Heart left ventricle (tissue), 16 donors: ENCODE measurements around the gene FBXW8. TPM values are rescaled to one million over a fixed set of nuclear protein-coding genes. Genes with fewer than 3 reads are reported as not detected.

Experiments used
- ATAC-seq, 4 donors: fragments of 200-7000 bp; cut with Tn5 transposase; one replicate each; pipeline ENCODE4 v1.9.1; 2020 to 2022; ENCODE audit warnings: moderate library complexity in 4 of 4, mild to moderate bottlenecking in 3 of 4, moderate number of reproducible peaks in 1 of 4
- DNase-seq, 5 donors: peaks; one replicate each; pipeline ENCODE4 v3.0.0-alpha.2; 2020
- H3K27ac ChIP-seq, 12 donors: fragments of 200-600 bp; sonication (generic) in 4 of 12; one replicate each; pipeline versions ENCODE4 v1.5.0 to v1.8.0; 2016 to 2022; ENCODE audit warnings: mild to moderate bottlenecking in 2 of 12
- H3K27me3 ChIP-seq, 9 donors: fragments of 200-600 bp; sonication (generic) in 2 of 9; one replicate each; pipeline versions ENCODE4 v1.5.1 to v1.8.0; 2016 to 2022; ENCODE audit warnings: mild to moderate bottlenecking in 3 of 9
- H3K36me3 ChIP-seq, 9 donors: fragments of 200-600 bp; sonication (generic) in 2 of 9; one replicate each; pipeline versions ENCODE4 v1.5.0 to v1.8.0; 2018 to 2022; ENCODE audit warnings: mild to moderate bottlenecking in 2 of 9
- H3K4me1 ChIP-seq, 12 donors: fragments of 200-600 bp; sonication (generic) in 4 of 12; one replicate each; pipeline versions ENCODE4 v1.5.0 to v1.8.0; 2016 to 2022; ENCODE audit warnings: mild to moderate bottlenecking in 3 of 12
- H3K4me3 ChIP-seq, 12 donors: fragments of 200-600 bp; sonication (generic) in 4 of 12; one replicate each; pipeline versions ENCODE4 v1.5.0 to v1.8.0; 2017 to 2022; ENCODE audit warnings: mild to moderate bottlenecking in 9 of 12, moderate library complexity in 4 of 12
- H3K9me3 ChIP-seq, 12 donors: fragments of 200-600 bp; sonication (generic) in 4 of 12; one replicate each; pipeline versions ENCODE4 v1.5.0 to v1.8.0; 2016 to 2022; ENCODE audit warnings: mild to moderate bottlenecking in 1 of 12
- POLR2A ChIP-seq, 2 donors: fragments of 450-650 bp; IDR thresholded peaks; one replicate each; pipeline ENCODE4 v1.6.1; 2017; ENCODE audit warnings: antibody characterized with exemption in 2 of 2, mild to moderate bottlenecking in 2 of 2, moderate library complexity in 2 of 2
- WGBS, 4 donors: extraction: QIAGEN DNeasy Blood & Tissue Kit in 2 of 4; methylation state at CpG; one replicate each; pipeline versions ENCODE4 v1.1.5 to v1.1.7; 2013 to 2018; 5-methylcytosine and 5-hydroxymethylcytosine counted together
- intact Hi-C, 10 donors: fragments of 100-400 bp; cut with DNase I; formaldehyde crosslinking; loops; one replicate each; pipeline versions ENCODE4 v1.11.1 to v1.14.2; 2022
- polyA plus RNA-seq, 2 donors: library from polyadenylated mRNA; stranded (reverse); fragments of 200-250 nt; gene quantifications; one replicate each; pipeline ENCODE4 v1.2.3, GENCODE V29; 2013
- total RNA-seq, 9 donors: library from RNA; depleted of rRNA in 2 of 9; stranded (reverse); fragments of >200 nt in 2 of 9; fragmentation: NEBNext Ultra II Directional in 3 of 9; extraction: Animal tissue kit (Norgen Biotek cat#: 25700) in 3 of 9; gene quantifications; one replicate each; pipeline versions ENCODE4 v1.1.0 to v1.2.4, GENCODE V29; 2016 to 2023
- TF ChIP-seq, protein P1 (sequence below), 12 donors: fragments of 200-600 bp; sonication (generic) in 4 of 12; IDR thresholded peaks; one replicate each; pipeline versions ENCODE4 v1.5.0 to v1.8.0; 2018 to 2022; ENCODE audit warnings: antibody characterized with exemption in 12 of 12, mild to moderate bottlenecking in 5 of 12
- donor health status: ischemic (EF 13 %, LVEDD 7.1; RV severe dilation, severe dysfunction).
- donor health status: healthy with polysubstance abuse.
- donor health status: DM: no; HTN: yes; CAD: no.
- donor health status: DM: no; HTN: no; CAD: no.
- donor health status: ischemic (EF 25% LVEDD 6.9; RV normal size, moderate dysfunction).
- donor health status: ischemic (EF 25% LVEDD 5.7; RV mildly dilated, moderate dysfunction).
- donor health status: healthy.
- donor health status: DM: yes; HTN: yes; CAD: no.
- donor health status: ischemic (EF 35%, LVEDD 5.7; RV mildly dilated, moderate dysfunction).
- donor health status: nonischemic (EF 11% LVEDD 7.7; RV severe dilation, severe dysfunction).
- donor health status: DM: yes; HTN: yes; CAD: no.
- donor health status: PGD.
- donor health status: ischemic (EF 29% LVEDD 5.4; RV normal size, mild dysfunction).
- donor health status: nonischemic (EF 23%, LVEDD 6.1; RV moderate dilation, normal function).

FBXW8 gene
- total and polyA plus RNA-seq, 11 donors = 2.4 to 9.7 (median 7.0) TPM

DNA sequence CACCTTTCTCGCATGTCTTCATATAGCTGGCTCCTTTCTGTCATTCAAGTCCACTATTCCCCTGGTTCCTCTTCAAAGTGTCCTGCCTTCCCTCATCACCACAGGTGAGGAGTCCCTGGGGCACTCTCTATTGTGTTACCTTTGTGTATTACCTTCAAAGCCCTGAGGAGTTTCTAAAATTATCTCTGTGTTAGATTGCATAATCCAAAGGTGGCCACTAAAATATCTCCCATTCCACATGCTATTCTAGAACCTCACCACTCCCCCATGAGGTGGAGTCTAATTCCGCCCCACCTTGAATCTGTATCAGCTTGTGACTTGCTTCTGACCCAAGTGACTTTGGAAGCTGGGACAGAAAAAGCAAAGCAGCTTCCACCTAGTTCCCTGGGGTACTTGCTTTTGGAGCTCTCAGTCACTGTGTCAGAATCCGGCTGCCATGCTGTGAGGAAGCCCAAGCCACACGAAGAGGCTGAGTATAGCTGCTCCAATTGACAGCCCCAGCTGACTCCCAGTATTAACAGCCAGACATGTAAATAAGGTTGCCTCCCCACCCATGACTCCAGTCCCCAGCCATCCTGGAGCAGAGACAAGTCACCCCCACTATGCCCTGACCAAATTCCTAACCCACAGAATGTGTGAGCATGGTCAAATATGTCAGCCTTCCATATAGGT is 36.3 kb upstream of the FBXW8 start:
- DNase-seq (no peak), ATAC-seq (no peak)
- TF ChIP-seq, protein P1, sequence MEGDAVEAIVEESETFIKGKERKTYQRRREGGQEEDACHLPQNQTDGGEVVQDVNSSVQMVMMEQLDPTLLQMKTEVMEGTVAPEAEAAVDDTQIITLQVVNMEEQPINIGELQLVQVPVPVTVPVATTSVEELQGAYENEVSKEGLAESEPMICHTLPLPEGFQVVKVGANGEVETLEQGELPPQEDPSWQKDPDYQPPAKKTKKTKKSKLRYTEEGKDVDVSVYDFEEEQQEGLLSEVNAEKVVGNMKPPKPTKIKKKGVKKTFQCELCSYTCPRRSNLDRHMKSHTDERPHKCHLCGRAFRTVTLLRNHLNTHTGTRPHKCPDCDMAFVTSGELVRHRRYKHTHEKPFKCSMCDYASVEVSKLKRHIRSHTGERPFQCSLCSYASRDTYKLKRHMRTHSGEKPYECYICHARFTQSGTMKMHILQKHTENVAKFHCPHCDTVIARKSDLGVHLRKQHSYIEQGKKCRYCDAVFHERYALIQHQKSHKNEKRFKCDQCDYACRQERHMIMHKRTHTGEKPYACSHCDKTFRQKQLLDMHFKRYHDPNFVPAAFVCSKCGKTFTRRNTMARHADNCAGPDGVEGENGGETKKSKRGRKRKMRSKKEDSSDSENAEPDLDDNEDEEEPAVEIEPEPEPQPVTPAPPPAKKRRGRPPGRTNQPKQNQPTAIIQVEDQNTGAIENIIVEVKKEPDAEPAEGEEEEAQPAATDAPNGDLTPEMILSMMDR (IDR thresholded peaks at IDR 0.05) = no peak
- no peak for TF ChIP-seq POLR2A (IDR thresholded peaks at IDR 0.05)
- peaks cover 0 to 11% (median 0%) of the 10 kb centered on the region in 12 donors for H3K9me3 ChIP-seq
- no peak overlapping the region for H3K4me3 ChIP-seq
- intact Hi-C loops = no loop called here
- H3K4me1 ChIP-seq = peaks cover 0 to 15% (median 9%) of the 10 kb centered on the region in 12 donors
- H3K27me3 ChIP-seq = peaks cover 10 to 53% (median 20%) of the 10 kb centered on the region in 9 donors
- no peak overlapping the region for H3K27ac ChIP-seq
- H3K36me3 ChIP-seq = no peaks in the 10 kb centered on the region
- WGBS, 4 donors = 91 to 95% (median 93%) methylated on average over 4 of the region's 4 CpGs

DNA sequence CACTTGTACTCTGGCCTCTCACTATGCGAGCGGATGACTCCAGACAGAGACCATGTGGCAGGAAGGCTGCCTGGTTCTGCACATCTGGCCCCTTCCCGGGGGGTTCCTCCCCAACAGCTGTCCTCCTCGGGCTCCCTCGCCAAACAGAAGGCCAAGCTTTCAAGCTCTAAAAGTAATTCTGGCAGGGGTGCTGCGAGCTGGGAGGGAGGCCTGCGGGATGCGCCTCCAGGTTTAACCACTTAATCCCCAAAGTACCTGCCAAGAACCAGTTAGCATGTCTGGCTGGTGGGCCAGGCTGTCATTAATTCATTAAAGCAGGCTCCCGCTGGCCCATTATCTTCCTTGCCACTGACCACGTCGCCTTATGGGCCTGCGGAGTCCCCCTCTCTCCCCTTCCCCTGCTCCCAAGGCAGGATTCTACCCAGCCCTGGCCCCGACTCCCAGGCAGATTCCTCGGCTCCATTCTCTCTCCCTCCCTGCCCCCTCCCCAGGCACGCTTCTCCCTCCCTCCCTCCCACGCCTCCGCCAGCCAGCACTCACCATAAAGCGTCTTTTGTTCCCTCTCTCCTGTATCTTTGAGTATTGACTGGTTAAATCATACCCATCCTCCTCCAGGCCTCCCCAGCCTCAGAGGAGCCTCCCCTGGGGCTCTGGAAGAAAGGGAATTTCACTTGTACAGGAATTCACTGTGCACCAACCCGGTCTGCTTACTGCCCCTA is 34.4 kb upstream of the FBXW8 start:
- DNase-seq (no peak), ATAC-seq (peak in 1 of 4 donors; percentile 23)
- intact Hi-C loops = no loop called here
- Histone ChIP-seq H3K27ac (no peak overlapping the region), H3K36me3 (no peaks in the 10 kb centered on the region), H3K4me1 (peaks cover 3 to 32% (median 17%) of the 10 kb centered on the region in 12 donors), H3K9me3 (peaks cover 0 to 11% (median 0%) of the 10 kb centered on the region in 12 donors), H3K4me3 (no peak overlapping the region), H3K27me3 (peaks cover 15 to 67% (median 26%) of the 10 kb centered on the region in 9 donors)
- TF ChIP-seq POLR2A (IDR thresholded peaks at IDR 0.05) = no peak
- TF ChIP-seq, protein P1 (IDR thresholded peaks at IDR 0.05) = no peak
- WGBS, 4 donors = 33 to 44% (median 37%) methylated on average over 18 to 19 of the region's 19 CpGs

DNA sequence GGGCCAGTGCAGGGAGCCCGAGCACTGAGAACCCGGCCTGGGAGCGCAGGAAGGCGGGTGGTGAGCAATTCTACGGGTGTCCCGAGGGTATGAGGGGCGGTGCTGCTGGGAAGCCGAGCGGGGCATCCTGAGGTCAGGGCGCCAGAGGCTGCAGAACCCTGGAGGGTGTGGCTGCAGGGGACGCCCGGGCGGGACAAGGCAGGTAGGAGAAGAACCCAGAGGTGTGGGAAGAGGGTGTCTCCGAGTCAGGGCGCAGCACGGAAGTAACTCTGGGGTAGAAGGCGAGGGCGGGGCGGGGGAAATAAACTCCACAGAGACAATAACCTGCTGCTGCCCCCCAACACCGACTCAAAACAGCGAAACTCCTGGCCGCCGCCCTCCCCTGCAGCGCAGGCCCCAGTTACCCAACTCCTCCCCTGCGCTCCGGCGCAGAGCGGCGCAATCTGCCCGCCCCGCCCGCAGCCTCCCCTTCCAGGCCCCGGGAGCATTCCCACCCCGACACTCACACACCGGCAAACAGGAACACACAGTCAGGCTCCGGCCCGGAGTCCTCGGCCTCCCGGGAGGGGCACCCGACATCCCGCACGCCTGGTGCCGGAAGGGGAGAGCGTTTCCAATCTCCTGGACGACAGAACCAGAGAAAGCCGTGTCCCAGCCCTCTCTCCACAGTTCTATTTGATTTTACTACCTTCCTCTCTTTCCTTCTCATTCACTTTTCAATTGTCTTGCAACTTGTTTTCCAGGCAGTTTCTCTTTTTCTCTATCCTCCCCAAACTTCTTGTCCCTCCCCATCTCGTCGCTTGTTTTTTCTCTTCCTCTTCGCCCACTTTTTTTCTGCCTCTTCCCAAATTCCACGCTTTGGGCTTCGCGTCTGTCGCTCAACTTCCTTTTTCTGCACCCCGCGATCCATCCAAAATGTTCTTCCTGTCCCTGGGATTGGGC is 31.9 kb upstream of the FBXW8 start:
- 2 to 4% (median 3%) methylated on average over 47 to 55 of the region's 55 CpGs for WGBS, 4 donors
- Histone ChIP-seq H3K4me1 (peaks cover 3 to 41% (median 27%) of the 10 kb centered on the region in 12 donors), H3K9me3 (peaks cover 0 to 11% (median 0%) of the 10 kb centered on the region in 12 donors), H3K27me3 (peaks cover 13 to 83% (median 33%) of the 10 kb centered on the region in 9 donors), H3K36me3 (no peaks in the 10 kb centered on the region), H3K27ac (no peak overlapping the region), H3K4me3 (peak overlapping the region; percentile 20 to 60 (median 42))
- DNase-seq = peak in 1 of 5 donors; percentile 11
- ATAC-seq = peak in 3 of 4 donors; percentile 31 to 44 (median 34)
- intact Hi-C loops = no loop called here
- TF ChIP-seq, protein P1 (IDR thresholded peaks at IDR 0.05) = no peak
- TF ChIP-seq POLR2A (IDR thresholded peaks at IDR 0.05) = no peak
